Subcutaneous adipose tissue (tissue), 4 donors: ENCODE data around the gene OAS1. TPM values are rescaled to one million over a fixed set of nuclear protein-coding genes. Genes with fewer than 3 reads are reported as not detected.

Experiments used
- total RNA-seq, 4 donors: library from RNA; depleted of rRNA; stranded (reverse); fragments of >200 nt; gene quantifications; one replicate each; pipeline ENCODE4 v1.1.0, GENCODE V29; 2016
- TF ChIP-seq, protein P1 (sequence below): fragments of 450-650 bp; IDR thresholded peaks from one replicate; pipeline ENCODE4 v1.5.1; 2016; ENCODE audit warnings: low read depth, mild to moderate bottlenecking, control low read depth, antibody characterized with exemption, moderate library complexity

Gene OAS1
- total RNA-seq, 4 donors from 2014 or later: 16.2 to 104 (median 23.9) TPM

GRCh38 chr12:112869778-112870177 is 37.0 kb upstream of the OAS1 start:
- TF ChIP-seq, protein P1, sequence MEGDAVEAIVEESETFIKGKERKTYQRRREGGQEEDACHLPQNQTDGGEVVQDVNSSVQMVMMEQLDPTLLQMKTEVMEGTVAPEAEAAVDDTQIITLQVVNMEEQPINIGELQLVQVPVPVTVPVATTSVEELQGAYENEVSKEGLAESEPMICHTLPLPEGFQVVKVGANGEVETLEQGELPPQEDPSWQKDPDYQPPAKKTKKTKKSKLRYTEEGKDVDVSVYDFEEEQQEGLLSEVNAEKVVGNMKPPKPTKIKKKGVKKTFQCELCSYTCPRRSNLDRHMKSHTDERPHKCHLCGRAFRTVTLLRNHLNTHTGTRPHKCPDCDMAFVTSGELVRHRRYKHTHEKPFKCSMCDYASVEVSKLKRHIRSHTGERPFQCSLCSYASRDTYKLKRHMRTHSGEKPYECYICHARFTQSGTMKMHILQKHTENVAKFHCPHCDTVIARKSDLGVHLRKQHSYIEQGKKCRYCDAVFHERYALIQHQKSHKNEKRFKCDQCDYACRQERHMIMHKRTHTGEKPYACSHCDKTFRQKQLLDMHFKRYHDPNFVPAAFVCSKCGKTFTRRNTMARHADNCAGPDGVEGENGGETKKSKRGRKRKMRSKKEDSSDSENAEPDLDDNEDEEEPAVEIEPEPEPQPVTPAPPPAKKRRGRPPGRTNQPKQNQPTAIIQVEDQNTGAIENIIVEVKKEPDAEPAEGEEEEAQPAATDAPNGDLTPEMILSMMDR: no peak

GRCh38 chr12:112870267-112870980 is 36.3 kb upstream of the OAS1 start:
- TF ChIP-seq, protein P1: no peak

- TF ChIP-seq, protein P1: no peak
These were observed 31.2 kb upstream of the OAS1 start for GRCh38 chr12:112875608-112876007.

- TF ChIP-seq, protein P1: no peak
These were observed 30.3 kb upstream of the OAS1 start for GRCh38 chr12:112876506-112876905.

DNA sequence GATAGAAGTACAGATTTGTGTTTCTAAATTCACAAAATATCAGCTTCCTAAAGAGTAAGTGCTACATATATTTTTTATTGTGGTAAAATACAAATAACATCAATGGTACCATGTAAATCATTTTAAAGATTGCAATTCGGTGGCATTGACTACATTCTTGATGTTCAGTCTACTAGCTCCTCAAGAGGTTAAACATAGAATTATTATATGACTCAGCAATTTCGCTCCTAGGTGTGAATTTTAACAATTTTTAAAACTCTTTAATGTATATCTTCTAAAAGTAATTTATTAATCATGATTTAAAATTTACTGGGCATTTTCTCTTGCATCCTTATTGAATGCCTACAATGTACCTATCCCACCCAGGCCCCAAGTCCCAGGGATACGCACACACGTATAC is 29.8 kb upstream of the OAS1 start:
- TF ChIP-seq, protein P1: no peak

DNA sequence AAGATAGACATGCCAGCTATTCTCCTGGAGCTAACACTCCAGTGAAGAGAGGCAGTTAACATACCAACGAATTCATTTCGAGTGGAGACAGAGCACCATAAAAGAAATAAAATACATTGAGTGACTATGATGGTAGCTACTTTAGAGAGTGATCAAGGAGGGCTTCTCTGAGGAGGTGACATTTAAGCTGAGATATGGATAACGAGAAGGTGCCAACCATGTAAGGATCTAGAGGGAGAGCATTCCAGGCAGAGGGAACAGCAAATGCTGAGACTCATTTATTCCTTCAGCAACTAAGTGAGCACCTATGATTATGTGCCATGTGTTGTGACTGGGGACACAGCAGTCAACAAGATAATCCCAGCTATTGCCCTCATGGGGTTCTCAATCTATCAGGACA is 28.3 kb upstream of the OAS1 start:
- TF ChIP-seq, protein P1: no peak

GRCh38 chr12:112879191-112879705 is 27.5 kb upstream of the OAS1 start:
- TF ChIP-seq, protein P1: no peak
